ENCODE measurements around the gene MAP10.

- TF ChIP-seq CTCF (conservative IDR thresholded peaks at IDR 0.05 in 1 of 2, IDR thresholded peaks at IDR 0.05 in 1 of 2; ENCODE audit: extremely low read depth in 1 of 2, insufficient read depth in 1 of 2, low read depth in 1 of 2, low read length in 2 of 2): no peak
- TF ChIP-seq EZH2 (IDR thresholded peaks at IDR 0.05; ENCODE audit: borderline replicate concordance, low read length): no peak
These were observed 5.6 kb downstream of the MAP10 start for GRCh38 chr1:232810856-232811255.

All from mammary epithelial cell (primary cell).